Activated CD4-positive, alpha-beta T cell treated with anti-CD3 and anti-CD28 coated beads for 36 hours (primary cell): ENCODE results near the gene HS1BP3. TPM values are rescaled to one million over a fixed set of nuclear protein-coding genes. Genes with fewer than 3 reads are reported as not detected.

ENCODE experiments used
- ATAC-seq: fragments of 200-7000 bp; cut with Tn5 transposase; one replicate; pipeline ENCODE4 v1.10.0; 2021; ENCODE audit warnings: mild to moderate bottlenecking, moderate library complexity
- CTCF ChIA-PET: fragments of 350-600 bp; sonication (Branson Sonifier 250); formaldehyde crosslinking; loops from one replicate; lab custom pipeline; 2021; ENCODE audit warnings: antibody characterized with exemption; lab: Charles Lee
- POLR2A ChIA-PET: fragments of 350-600 bp; sonication (Branson Sonifier 250); formaldehyde crosslinking; loops from one replicate; lab custom pipeline; 2021; ENCODE audit warnings: antibody characterized with exemption, inconsistent platforms; lab: Charles Lee
- DNase-seq: peaks from one replicate; pipeline ENCODE4 v3.0.0-alpha.2; 2020
- H3K27ac Mint-ChIP-seq: one replicate; pipeline ENCODE4 v1.8.0; 2021; ENCODE audit warnings: mixed read lengths
- H3K27me3 Mint-ChIP-seq: one replicate; pipeline ENCODE4 v1.8.0; 2021; ENCODE audit warnings: mixed read lengths
- H3K36me3 Mint-ChIP-seq: one replicate; pipeline ENCODE4 v1.8.0; 2021; ENCODE audit warnings: low read depth, mixed read lengths
- H3K4me1 Mint-ChIP-seq: one replicate; pipeline ENCODE4 v1.8.0; 2021; ENCODE audit warnings: mixed read lengths
- H3K4me3 Mint-ChIP-seq: one replicate; pipeline ENCODE4 v1.8.0; 2021; ENCODE audit warnings: mild to moderate bottlenecking, moderate library complexity, mixed read lengths
- H3K9me3 Mint-ChIP-seq: one replicate; pipeline ENCODE4 v1.8.0; 2021; ENCODE audit warnings: low read depth, mixed read lengths
- intact Hi-C, 2 experiments: fragments of 100-400 bp; cut with DNase I in 1 of 2; cut with micrococcal nuclease in 1 of 2; formaldehyde crosslinking; loops; one replicate each; pipeline versions ENCODE4 v1.14.2 to v1.15.1; 2022 to 2024; cut with DNase I, micrococcal nuclease
- total RNA-seq, 2 experiments: library from RNA; stranded (reverse); gene quantifications; one replicate each; pipeline ENCODE4 v1.2.3, GENCODE V29; 2021

HS1BP3 gene
- total RNA-seq, 2 experiments from 2014 or later = 6.2 to 7.1 TPM

DNA sequence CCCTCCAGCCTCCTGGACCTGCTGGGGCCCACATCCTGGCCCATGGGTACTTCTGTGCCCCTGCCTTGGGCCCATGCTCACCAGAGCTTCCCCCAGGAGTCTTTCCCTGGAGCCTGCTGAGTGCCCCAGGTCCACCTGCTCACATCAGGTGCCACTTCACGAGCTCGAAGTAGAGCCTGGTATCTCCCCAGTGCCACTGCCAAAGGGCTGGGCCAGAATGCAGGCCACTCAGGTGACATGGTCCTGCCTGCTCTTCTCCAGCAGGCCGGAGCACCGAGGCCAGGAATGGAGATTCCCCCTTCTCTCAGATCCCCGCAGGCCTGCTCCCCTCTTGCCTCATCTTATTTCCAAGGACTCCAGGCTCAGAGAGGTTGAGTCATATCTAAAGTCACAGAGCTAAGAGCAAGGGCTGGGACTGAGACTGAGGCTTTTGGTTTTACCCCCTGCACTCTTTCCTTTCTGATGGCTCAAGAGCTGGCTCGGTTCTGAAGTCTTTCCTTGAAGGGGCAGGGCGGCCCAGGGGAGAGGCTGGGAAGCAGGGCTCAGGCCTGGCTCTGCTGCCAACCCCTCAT lies 79.2 kb downstream of the HS1BP3 start:
- Mint-ChIP-seq H3K27ac (no peak overlapping the region), H3K4me3 (no peak overlapping the region), H3K9me3 (peaks cover 2% of the 10 kb centered on the region), H3K27me3 (no peaks in the 10 kb centered on the region), H3K4me1 (peaks cover 6% of the 10 kb centered on the region), H3K36me3 (peaks cover 2% of the 10 kb centered on the region)
- intact Hi-C loops = no loop called here
- DNase-seq = no peak
- CTCF ChIA-PET = no interaction called here
- POLR2A ChIA-PET = no interaction called here
- ATAC-seq = no peak

DNA sequence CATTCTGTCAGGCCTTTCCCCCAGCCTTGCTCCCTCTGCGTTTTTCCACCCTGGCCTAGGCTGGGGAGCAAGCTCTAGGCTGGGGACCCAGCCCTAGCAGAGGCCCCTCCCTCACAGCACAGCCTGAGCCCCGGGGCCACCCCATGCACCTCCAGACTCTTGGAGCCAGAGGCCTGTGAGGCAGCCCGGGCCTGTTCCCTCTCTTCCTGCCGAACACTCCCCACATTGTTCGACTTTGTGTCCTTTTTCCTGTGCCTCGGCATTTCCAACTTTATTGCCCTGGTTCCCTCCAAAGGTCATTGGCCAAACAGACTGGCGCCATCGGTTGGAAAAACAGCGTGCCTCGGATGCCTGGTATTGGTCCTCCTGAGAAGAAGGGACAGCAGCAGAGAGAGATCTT lies 79.7 kb downstream of the HS1BP3 start:
- Mint-ChIP-seq H3K27ac (no peak overlapping the region), H3K27me3 (no peaks in the 10 kb centered on the region), H3K9me3 (no peaks in the 10 kb centered on the region), H3K4me1 (peaks cover 1% of the 10 kb centered on the region), H3K4me3 (no peak overlapping the region), H3K36me3 (peaks cover under 1% of the 10 kb centered on the region)
- DNase-seq = no peak
- intact Hi-C loops = no loop called here
- ChIA-PET CTCF (interaction anchor here (0.8 kb wide), 1 partner anchor 71 kb away, joined by 3 read pairs; no protein-coding TSS in a partner anchor), POLR2A (interaction anchor here (0.6 kb wide), 1 partner anchor 288 kb away, joined by 3 read pairs; no protein-coding TSS in a partner anchor)
- ATAC-seq = no peak

DNA sequence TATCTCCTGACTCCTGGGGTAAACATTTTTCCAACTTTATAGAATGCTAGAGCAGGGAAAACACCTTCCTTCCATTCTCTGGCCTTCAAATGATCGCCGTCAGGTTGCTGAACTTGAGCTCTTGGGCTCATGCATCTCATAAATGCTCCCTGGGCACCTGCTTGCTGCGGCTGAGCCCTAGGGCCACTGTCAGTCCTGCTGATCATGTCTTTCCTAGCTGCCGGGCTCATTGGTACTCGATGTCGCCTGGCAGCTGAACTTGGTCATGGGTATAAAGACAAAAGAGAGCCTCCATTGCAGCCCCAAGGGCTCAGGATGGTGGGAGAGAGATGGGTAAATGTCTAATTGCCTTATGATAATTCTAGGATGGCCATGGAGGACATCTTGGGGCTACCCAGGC lies 80.6 kb downstream of the HS1BP3 start:
- intact Hi-C loops = no loop called here
- DNase-seq (no peak), ATAC-seq (no peak)
- H3K36me3 Mint-ChIP-seq = no peaks in the 10 kb centered on the region
- H3K4me3 Mint-ChIP-seq = no peak overlapping the region
- no peak overlapping the region for H3K27ac Mint-ChIP-seq
- no peaks in the 10 kb centered on the region for H3K4me1 Mint-ChIP-seq
- peaks cover 2% of the 10 kb centered on the region for H3K27me3 Mint-ChIP-seq
- CTCF ChIA-PET = interaction anchor here (0.8 kb wide), 1 partner anchor 72 kb away, joined by 3 read pairs; no protein-coding TSS in a partner anchor
- H3K9me3 Mint-ChIP-seq = no peaks in the 10 kb centered on the region
- POLR2A ChIA-PET = no interaction called here

- no peaks in the 10 kb centered on the region for H3K36me3 Mint-ChIP-seq
- H3K27ac Mint-ChIP-seq = no peak overlapping the region
- ChIA-PET CTCF (no interaction called here), POLR2A (no interaction called here)
- intact Hi-C loops = no loop called here
- ATAC-seq (no peak), DNase-seq (no peak)
- no peak overlapping the region for H3K4me3 Mint-ChIP-seq
- H3K9me3 Mint-ChIP-seq = no peaks in the 10 kb centered on the region
- H3K4me1 Mint-ChIP-seq = no peaks in the 10 kb centered on the region
- peaks cover 3% of the 10 kb centered on the region for H3K27me3 Mint-ChIP-seq
Observed at GRCh38 chr2:20569464-20570223, 81.3 kb downstream of the HS1BP3 start.

- CTCF ChIA-PET = interaction anchor here (0.8 kb wide), 1 partner anchor 157 kb away, joined by 3 read pairs; no protein-coding TSS in a partner anchor
- no peaks in the 10 kb centered on the region for H3K9me3 Mint-ChIP-seq
- H3K27ac Mint-ChIP-seq = no peak overlapping the region
Observed at GRCh38 chr2:20568501-20569463, 82.1 kb downstream of the HS1BP3 start.

GRCh38 chr2:20567926-20568179 lies 83.0 kb downstream of the HS1BP3 start:
- no peaks in the 10 kb centered on the region for H3K9me3 Mint-ChIP-seq
- CTCF ChIA-PET = interaction anchor here (0.5 kb wide), 1 partner anchor 51 kb away, joined by 3 read pairs; no protein-coding TSS in a partner anchor
- intact Hi-C loops = no loop called here
- H3K4me3 Mint-ChIP-seq = no peak overlapping the region
- no peaks in the 10 kb centered on the region for H3K36me3 Mint-ChIP-seq
- DNase-seq (no peak), ATAC-seq (no peak)
- H3K4me1 Mint-ChIP-seq = no peaks in the 10 kb centered on the region
- H3K27ac Mint-ChIP-seq = no peak overlapping the region
- POLR2A ChIA-PET = no interaction called here
- H3K27me3 Mint-ChIP-seq = peaks cover 3% of the 10 kb centered on the region

More at GRCh38 chr2:20568501-20569463, 82.1 kb downstream of the HS1BP3 start:
- H3K27me3 Mint-ChIP-seq = peaks cover 3% of the 10 kb centered on the region
- no peak overlapping the region for H3K4me3 Mint-ChIP-seq
- intact Hi-C loops = no loop called here
- POLR2A ChIA-PET = no interaction called here
- H3K4me1 Mint-ChIP-seq = no peaks in the 10 kb centered on the region
- H3K36me3 Mint-ChIP-seq = no peaks in the 10 kb centered on the region
- ATAC-seq (no peak), DNase-seq (no peak)

Other genes with a start within 250 kb of the HS1BP3 start
- gene RHOB, start 204.0 kb downstream of the HS1BP3 start, total RNA-seq = 1 to 10 TPM; 7.5 TPM
- gene GDF7, start 16.0 kb upstream of the HS1BP3 start, total RNA-seq = under 1 TPM in 1 of 2 experiments, not detected in 1; 0.02 TPM
- gene LDAH, start 172.0 kb upstream of the HS1BP3 start, total RNA-seq = 10 to 100 TPM; 27.0 to 32.8 TPM